K562 (cell line): ENCODE measurements around the gene DYRK1A. TPM values are rescaled to one million over a fixed set of nuclear protein-coding genes. Genes with fewer than 3 reads are reported as not detected.

Experiments used
- ADNP ChIP-seq: fragments of 200-800 bp; sonication (Bioruptor generic); IDR thresholded peaks from 2 replicates; pipeline ENCODE4 v1.6.1; 2016; ENCODE audit warnings: missing genetic modification characterization, missing compliant biosample characterization
- ATF3 ChIP-seq, 2 experiments: fragments of 450-650 bp in 1 of 2; sonication (generic) in 1 of 2; formaldehyde crosslinking in 1 of 2; IDR thresholded peaks in 1 of 2; conservative IDR thresholded peaks in 1 of 2; 2 replicates each; pipeline versions ENCODE4 v1.6.1 to v1.8.1; 2016 to 2023; ENCODE audit warnings: mild to moderate bottlenecking in 2 of 2, moderate library complexity in 2 of 2, inconsistent platforms in 1 of 2, missing genetic modification reagents in 1 of 2
- CBFB ChIP-seq: sonication (generic); formaldehyde crosslinking; IDR thresholded peaks from 2 replicates; pipeline ENCODE4 v1.4.0; 2020; ENCODE audit warnings: mild to moderate bottlenecking, missing genetic modification reagents
- EP300 ChIP-seq: IDR thresholded peaks from 2 replicates; pipeline ENCODE4 v1.6.1; 2012; ENCODE audit warnings: low read length, improper control_type of control experiment
- HDAC6 ChIP-seq: IDR thresholded peaks from 2 replicates; pipeline ENCODE4 v1.6.1; 2012; ENCODE audit warnings: low read depth, mild to moderate bottlenecking, control low read depth, inconsistent platforms, low read length, moderate library complexity
- NCOA1 ChIP-seq: fragments of 450-650 bp; IDR thresholded peaks from 2 replicates; pipeline ENCODE4 v1.6.1; 2016; ENCODE audit warnings: low read depth
- PRDM10 ChIP-seq: fragments of 450-650 bp; IDR thresholded peaks from 2 replicates; pipeline ENCODE4 v1.6.1; 2018; ENCODE audit not compliant: partially characterized antibody
- TAF15 ChIP-seq: fragments of 200-400 bp; formaldehyde crosslinking; IDR thresholded peaks from 2 replicates; pipeline ENCODE4 v1.6.1; 2017; ENCODE audit warnings: mild to moderate bottlenecking, low read depth, low read length, moderate library complexity
- ZBTB17 ChIP-seq: fragments of 450-650 bp; formaldehyde crosslinking; IDR thresholded peaks from 2 replicates; pipeline ENCODE4 v1.4.0; 2020; ENCODE audit warnings: mild to moderate bottlenecking
- ZBTB9 ChIP-seq: fragments of 450-650 bp; formaldehyde crosslinking; IDR thresholded peaks from 2 replicates; pipeline ENCODE4 v1.4.0; 2020; ENCODE audit warnings: mild to moderate bottlenecking, moderate library complexity
- ZNF592 ChIP-seq: fragments of 450-650 bp; IDR thresholded peaks from 2 replicates; pipeline ENCODE4 v1.6.1; 2017; ENCODE audit warnings: antibody characterized with exemption, mild to moderate bottlenecking
- ZNF79 ChIP-seq: fragments of 250-450 bp; sonication (Bioruptor Pico); IDR thresholded peaks from 2 replicates; pipeline ENCODE4 v1.4.0; 2020; ENCODE audit warnings: low read depth, mild to moderate bottlenecking, moderate library complexity
- polyA plus RNA-seq, 8 experiments: library from polyadenylated mRNA; depleted of rRNA in 4 of 8; stranded (reverse) in 5 of 8; unstranded in 3 of 8; fragments of >200 nt; fragmentation: Nextera tagmentation in 2 of 8; fragmentation: Illumina TruSeq in 1 of 8; extraction: Ambion mirVana in 2 of 8; extraction: Trizol in 1 of 8; gene quantifications; 2 replicates each; pipeline versions ENCODE4 v1.2.1 to v1.2.3, GENCODE V29; 2011 to 2014; ENCODE audit warnings: inconsistent platforms in 1 of 8, missing spikeins in 1 of 8
- total RNA-seq, 7 experiments: library from RNA; depleted of rRNA in 6 of 7; stranded (reverse); fragments of >200 nt in 6 of 7; fragmentation: Illumina TruSeq in 2 of 7; extraction: Trizol in 2 of 7; gene quantifications; 2 replicates each; pipeline versions ENCODE4 v1.2.1 to v1.2.3, GENCODE V29; 2011 to 2021; ENCODE audit warnings: low replicate concordance in 1 of 7
- TF ChIP-seq, protein P1 (sequence below): fragments of 250-450 bp; sonication (Bioruptor Pico); IDR thresholded peaks from 2 replicates; pipeline ENCODE4 v1.4.0; 2020; ENCODE audit warnings: mild to moderate bottlenecking, moderate library complexity, borderline replicate concordance

The DYRK1A gene
- total and polyA plus RNA-seq, 9 of the 15 experiments (the other 6 are each of a cell fraction or from before 2014, with no cell fraction given): 3.7 to 64.8 (median 42.3) TPM

DNA sequence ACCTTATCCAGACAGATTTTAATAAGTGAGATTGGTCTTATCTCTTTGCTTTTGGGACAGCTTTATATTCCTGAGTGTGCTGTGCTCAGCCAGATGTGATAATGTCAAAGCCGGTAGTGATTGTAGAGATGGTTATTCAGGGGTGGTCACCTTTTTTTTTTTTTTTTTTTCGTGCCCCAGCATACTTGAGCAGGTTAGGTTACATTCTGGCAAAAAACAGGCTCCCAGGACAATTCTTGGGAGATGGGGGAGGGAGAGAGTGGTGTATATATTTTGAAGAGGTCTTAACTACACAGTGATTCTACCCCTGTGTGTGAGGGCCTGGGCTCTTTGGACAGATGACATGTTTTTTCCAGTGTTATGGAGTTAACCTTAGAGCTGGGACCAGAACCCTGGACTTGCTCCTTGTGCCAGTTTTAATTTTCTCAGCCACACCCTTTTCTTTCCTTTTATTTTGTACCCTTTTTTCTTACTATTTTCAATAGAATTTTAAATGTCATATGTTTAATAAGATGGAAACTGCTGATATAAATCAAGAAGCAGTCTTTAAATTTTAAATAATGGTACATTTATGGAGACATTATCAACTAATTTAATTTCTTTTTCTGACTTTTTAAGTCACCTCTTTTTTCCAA is 88.4 kb downstream of the DYRK1A start (continued):
- no peak for TF ChIP-seq TAF15
- TF ChIP-seq NCOA1: no peak
- 0 out of 2 replicates have a peak, but pooled peaks have one; percentile 11 for TF ChIP-seq EP300
- TF ChIP-seq CBFB (CRISPR knock-in tag): no peak
- TF ChIP-seq, protein P1, sequence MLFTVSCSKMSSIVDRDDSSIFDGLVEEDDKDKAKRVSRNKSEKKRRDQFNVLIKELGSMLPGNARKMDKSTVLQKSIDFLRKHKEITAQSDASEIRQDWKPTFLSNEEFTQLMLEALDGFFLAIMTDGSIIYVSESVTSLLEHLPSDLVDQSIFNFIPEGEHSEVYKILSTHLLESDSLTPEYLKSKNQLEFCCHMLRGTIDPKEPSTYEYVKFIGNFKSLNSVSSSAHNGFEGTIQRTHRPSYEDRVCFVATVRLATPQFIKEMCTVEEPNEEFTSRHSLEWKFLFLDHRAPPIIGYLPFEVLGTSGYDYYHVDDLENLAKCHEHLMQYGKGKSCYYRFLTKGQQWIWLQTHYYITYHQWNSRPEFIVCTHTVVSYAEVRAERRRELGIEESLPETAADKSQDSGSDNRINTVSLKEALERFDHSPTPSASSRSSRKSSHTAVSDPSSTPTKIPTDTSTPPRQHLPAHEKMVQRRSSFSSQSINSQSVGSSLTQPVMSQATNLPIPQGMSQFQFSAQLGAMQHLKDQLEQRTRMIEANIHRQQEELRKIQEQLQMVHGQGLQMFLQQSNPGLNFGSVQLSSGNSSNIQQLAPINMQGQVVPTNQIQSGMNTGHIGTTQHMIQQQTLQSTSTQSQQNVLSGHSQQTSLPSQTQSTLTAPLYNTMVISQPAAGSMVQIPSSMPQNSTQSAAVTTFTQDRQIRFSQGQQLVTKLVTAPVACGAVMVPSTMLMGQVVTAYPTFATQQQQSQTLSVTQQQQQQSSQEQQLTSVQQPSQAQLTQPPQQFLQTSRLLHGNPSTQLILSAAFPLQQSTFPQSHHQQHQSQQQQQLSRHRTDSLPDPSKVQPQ (CRISPR knock-in tag): no peak
- no peak for TF ChIP-seq ZNF79 (CRISPR knock-in tag)
- TF ChIP-seq ZBTB17 (CRISPR knock-in tag): 0 out of 2 replicates have a peak, but pooled peaks have one; percentile 16
- peak; percentile 52; the same call in 1 of the 2 replicates for TF ChIP-seq ADNP
- TF ChIP-seq ZBTB9 (CRISPR knock-in tag): no peak
- TF ChIP-seq HDAC6: no peak
- TF ChIP-seq PRDM10: peak; percentile 81
- peak; percentile 39; the same call in 1 of the 2 replicates for TF ChIP-seq ZNF592
- TF ChIP-seq ATF3 (IDR thresholded peaks at IDR 0.05): no peak
- no peak for TF ChIP-seq ATF3 (CRISPR knock-in tag; conservative IDR thresholded peaks at IDR 0.05)
